GM10266 (cell line): ENCODE data around the gene DYNAP.

Experiments used
- DNase-seq: peaks from one replicate; pipeline ENCODE4 v3.0.0; 2012; ENCODE audit errors: extremely low spot score
- TF ChIP-seq, protein P1 (sequence below): IDR thresholded peaks from 2 replicates; pipeline ENCODE4 v1.5.1; 2012; ENCODE audit warnings: mild to moderate bottlenecking, low read depth; ENCODE audit not compliant: control insufficient read depth, insufficient read depth; ENCODE audit errors: missing control alignments

Gene DYNAP

DNA sequence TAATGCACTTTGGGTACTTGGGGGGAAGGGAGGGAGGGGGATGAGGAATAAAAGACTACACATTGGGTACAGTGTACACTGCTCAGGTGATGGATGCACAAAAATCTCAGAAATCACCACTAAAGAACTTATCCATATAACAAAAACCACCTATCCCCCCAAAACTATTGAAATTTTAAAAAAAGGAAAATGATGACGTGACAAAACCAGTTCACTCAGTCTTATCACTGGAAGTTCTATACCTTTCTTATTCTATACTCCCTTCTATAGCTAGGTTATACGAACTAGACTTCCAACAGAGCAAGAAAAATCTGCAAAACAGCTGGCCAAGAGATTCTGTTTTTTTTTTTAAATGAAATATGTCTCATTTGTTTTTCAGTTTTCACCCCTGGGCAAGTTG lies 20.8 kb downstream of the DYNAP start:
- TF ChIP-seq, protein P1, sequence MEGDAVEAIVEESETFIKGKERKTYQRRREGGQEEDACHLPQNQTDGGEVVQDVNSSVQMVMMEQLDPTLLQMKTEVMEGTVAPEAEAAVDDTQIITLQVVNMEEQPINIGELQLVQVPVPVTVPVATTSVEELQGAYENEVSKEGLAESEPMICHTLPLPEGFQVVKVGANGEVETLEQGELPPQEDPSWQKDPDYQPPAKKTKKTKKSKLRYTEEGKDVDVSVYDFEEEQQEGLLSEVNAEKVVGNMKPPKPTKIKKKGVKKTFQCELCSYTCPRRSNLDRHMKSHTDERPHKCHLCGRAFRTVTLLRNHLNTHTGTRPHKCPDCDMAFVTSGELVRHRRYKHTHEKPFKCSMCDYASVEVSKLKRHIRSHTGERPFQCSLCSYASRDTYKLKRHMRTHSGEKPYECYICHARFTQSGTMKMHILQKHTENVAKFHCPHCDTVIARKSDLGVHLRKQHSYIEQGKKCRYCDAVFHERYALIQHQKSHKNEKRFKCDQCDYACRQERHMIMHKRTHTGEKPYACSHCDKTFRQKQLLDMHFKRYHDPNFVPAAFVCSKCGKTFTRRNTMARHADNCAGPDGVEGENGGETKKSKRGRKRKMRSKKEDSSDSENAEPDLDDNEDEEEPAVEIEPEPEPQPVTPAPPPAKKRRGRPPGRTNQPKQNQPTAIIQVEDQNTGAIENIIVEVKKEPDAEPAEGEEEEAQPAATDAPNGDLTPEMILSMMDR, result no peak
- no peak for DNase-seq

DNA sequence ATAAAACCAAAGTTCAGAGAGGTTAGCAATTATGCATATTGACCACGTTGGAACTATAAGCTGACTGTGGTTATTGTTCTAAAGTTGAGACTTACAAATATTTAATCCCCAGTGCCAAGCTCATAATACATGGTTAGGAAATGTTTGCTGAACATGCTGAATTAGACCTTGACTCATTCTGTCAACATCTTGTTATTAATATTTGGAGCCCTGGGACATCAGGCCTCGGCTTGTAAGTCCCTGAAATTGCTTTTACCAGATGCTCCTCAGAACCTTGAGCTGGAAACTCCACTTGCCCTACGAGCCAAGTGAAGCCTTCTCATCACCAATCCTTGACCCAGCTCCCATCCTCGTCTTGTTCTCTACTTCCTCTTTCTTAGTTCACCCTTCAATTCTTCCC lies 21.2 kb downstream of the DYNAP start:
- no peak for DNase-seq
- TF ChIP-seq, protein P1, result no peak

DNA sequence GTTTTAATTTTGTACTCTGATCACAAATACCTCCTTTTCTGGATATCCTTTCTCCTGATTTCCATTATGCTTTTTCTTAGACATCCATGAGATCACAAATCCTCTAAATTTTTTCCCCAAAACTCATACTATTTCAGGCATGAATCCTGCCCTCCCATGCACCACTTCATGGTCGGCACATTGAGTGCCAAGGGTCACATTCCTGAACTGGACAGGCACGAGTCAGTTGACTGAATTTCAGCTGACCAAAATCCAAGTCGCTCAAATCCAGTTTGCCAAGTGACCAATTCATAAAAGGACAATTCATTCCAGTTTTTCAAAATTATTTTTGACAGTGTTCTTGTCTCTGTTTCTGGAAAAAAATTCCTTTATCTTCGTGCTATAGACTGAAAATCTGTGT lies 22.1 kb downstream of the DYNAP start:
- no peak for DNase-seq
- TF ChIP-seq, protein P1, result no peak

DNA sequence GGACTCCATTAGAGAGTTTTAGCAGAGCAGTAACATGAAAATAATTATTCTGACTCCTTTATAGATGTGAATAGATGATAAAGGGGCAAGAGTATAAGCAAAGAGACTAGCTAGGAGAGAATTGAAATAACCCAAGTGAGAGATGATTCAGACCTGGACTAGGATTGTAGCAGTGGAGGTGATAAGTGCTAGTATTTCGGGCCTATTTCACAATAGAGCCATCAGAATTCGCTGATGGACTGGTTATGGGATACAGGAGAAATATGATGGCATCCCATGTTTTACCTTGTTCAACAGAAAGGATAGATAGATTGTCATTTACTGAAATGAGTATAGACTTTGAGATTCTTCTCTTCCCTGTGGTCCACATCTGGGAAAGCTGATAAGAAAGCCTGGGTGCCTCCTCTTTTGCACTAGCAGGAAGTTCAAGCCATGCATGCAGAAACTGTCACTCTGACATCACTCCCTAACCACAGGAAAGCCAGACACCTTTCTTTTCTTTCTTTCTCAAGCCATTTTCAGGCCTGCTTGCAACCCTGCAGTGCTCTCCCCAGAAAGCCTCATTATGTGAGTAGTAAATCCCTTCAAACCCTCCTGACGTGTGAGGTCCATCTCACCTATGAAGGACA lies 25.3 kb downstream of the DYNAP start:
- DNase-seq, result peak; percentile 9
- TF ChIP-seq, protein P1, result no peak

DNA sequence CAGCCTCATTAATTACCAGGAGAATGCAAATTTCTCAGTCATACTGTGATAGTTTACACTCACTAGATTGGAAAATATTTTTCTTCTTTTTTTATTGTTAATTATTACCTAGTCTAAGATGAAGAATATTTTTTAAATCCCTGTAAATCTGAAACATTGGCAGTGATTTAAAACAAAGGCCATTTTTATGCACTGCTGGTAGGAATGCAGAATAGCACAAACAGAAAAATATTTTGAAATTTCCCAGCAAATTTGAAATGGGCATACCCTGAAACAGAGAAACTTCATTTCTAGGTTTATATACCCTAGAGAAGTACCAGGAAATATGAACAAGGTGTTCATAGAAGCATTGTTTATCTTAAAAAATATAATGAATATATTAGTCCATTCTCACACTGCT lies 31.0 kb downstream of the DYNAP start:
- TF ChIP-seq, protein P1, result no peak
- DNase-seq, result no peak

DNA sequence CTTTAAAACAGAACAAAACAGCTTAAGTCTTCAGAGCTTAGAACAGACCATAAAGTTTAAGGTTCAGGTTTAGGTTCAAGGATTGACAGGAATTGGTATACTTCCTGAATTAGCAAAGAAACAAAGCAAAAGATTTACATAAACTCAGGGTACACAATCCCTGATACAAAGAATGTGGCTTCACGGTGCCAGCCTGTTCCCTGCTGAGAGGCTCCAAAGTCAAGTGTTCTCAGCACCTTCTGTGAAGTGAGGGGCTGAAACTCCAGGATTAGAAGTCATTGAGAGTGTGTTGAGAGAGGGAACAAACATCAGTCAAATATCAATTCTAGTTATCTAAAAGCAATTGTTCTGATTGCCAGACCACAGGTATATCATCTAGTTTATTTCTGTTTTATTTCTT lies 35.7 kb downstream of the DYNAP start:
- no peak for DNase-seq
- TF ChIP-seq, protein P1, result no peak

DNA sequence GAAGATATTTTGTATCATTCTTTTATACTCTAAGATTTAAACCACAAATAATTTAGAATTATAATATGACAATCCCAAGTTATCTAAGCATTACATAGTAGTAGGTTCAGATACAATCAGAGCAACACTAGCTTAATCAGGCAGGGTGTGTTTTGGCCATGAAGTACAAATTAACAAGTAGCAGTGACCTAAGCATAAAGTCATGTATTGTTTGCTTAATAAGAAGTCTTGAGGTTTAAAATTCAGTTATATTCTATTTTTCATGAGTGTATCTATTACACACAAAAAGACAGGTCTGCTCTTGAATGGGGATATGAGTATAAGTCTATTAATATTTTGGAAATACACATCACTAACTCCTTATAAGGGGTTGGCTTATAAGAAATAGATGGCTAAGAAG lies 39.9 kb downstream of the DYNAP start:
- DNase-seq, result no peak
- TF ChIP-seq, protein P1, result no peak
